Measurements from ENCODE around the gene C7orf25. TPM values are rescaled to one million over a fixed set of nuclear protein-coding genes. Genes with fewer than 3 reads are reported as not detected.
"Not testable (repeated sequence)": the region's sequence is repeated elsewhere in the genome, so short reads cannot be mapped to it uniquely, and the experiment has no call there.

Gene C7orf25
- total RNA-seq, 1 donor from 2014 or later: 5.5 TPM

DNA sequence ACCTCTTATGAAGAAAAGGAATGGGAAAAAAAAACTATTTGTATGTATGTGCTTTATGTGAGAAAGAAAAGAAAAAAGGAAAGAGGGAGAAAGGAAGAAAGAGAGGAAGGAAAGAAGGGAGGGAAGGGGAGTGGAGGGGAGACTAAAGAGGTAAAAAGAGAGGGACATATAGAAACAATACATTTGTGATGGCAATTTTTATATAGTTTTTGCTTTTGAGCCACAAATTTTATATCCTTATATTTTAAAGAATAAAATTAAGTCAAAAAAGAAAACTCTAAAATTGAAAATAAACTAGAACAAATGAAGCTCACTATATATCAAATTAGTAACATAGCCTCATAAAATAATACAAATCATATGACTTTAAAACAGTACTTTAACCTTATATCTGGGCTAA, 11.0 kb downstream of the C7orf25 start:
- intact Hi-C loops (cut with micrococcal nuclease): no loop called here
- Mint-ChIP-seq H3K9me3 (no peaks in the 10 kb centered on the region), H3K4me1 (no peaks in the 10 kb centered on the region), H3K27me3 (peaks cover 3% of the 10 kb centered on the region), H3K36me3 (ENCODE audit: low read depth) (no peaks in the 10 kb centered on the region), H3K4me3 (no peak overlapping the region), H3K27ac (no peak overlapping the region)
- no peak for ATAC-seq (ENCODE audit: low read depth)
- no peak for DNase-seq
- POLR2A ChIA-PET: interaction anchor here (0.7 kb wide), 1 partner anchor 9 kb away, joined by 3 read pairs; no protein-coding TSS in a partner anchor
- CTCF ChIA-PET: no interaction called here
- no peak for TF ChIP-seq CTCF (IDR thresholded peaks at IDR 0.05)

GRCh38 chr7:42893346-42894240, 18.3 kb downstream of the C7orf25 start:
- ATAC-seq (ENCODE audit: low read depth) (no peak), DNase-seq (no peak)
- ChIA-PET POLR2A (no interaction called here), CTCF (no interaction called here)
- TF ChIP-seq CTCF (IDR thresholded peaks at IDR 0.05): no peak
- H3K4me1 Mint-ChIP-seq: peaks cover 8% of the 10 kb centered on the region
- peaks cover 10% of the 10 kb centered on the region for H3K36me3 Mint-ChIP-seq (ENCODE audit: low read depth)
- peaks cover 9% of the 10 kb centered on the region for H3K9me3 Mint-ChIP-seq
- H3K27ac Mint-ChIP-seq: no peak overlapping the region
- no peak overlapping the region for H3K4me3 Mint-ChIP-seq
- peaks cover 3% of the 10 kb centered on the region for H3K27me3 Mint-ChIP-seq
- intact Hi-C loops (cut with micrococcal nuclease): no loop called here

DNA sequence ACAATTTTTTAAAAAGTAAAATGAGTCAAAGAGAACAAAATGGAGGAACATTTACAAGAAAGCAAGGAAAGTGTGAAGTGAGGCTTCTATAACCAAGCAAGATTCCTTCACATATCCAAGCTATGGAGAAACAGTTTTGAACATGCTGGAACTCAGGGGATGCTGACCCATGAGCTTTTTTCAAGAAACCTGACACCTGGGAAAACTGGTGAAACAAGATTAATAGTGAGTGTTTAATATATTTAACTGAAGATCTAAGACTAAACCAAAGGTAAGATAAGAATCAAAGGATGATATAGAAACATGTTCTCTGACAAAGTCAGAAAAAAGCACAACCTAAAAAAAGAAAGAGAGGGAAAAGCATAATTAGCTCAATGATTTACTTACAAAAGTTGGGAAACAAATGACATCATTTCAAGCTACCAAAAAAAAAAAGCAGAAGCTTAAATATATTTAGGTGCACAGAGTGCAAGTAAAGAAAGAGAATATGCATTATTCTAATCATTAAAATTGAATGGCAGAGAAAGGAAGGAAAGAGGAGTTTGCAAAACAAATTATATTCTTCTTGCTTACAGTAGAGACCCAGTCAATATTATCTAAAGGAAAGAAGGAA, 24.9 kb downstream of the C7orf25 start:
- intact Hi-C loops (cut with micrococcal nuclease): no loop called here
- peaks cover 1% of the 10 kb centered on the region for H3K36me3 Mint-ChIP-seq (ENCODE audit: low read depth)
- no peak overlapping the region for H3K27ac Mint-ChIP-seq
- H3K9me3 Mint-ChIP-seq: no peaks in the 10 kb centered on the region
- no peak for TF ChIP-seq CTCF (IDR thresholded peaks at IDR 0.05)
- ChIA-PET CTCF (interaction anchor here (1.0 kb wide), 1 partner anchor 8 kb away, joined by 3 read pairs; no protein-coding TSS in a partner anchor), POLR2A (interaction anchor here (0.6 to 1.6 kb wide), 4 partner anchors 25 to 842 kb away, joined by 4 to 6 read pairs (median 4); partner anchors contain the start of genes C7orf25, COA1, MRPL32 and PSMA2)
- H3K4me1 Mint-ChIP-seq: peaks cover 58% of the 10 kb centered on the region
- H3K27me3 Mint-ChIP-seq: no peaks in the 10 kb centered on the region
- H3K4me3 Mint-ChIP-seq: peak overlapping the region; percentile 24
- DNase-seq: no peak
- ATAC-seq (ENCODE audit: low read depth): no peak

DNA sequence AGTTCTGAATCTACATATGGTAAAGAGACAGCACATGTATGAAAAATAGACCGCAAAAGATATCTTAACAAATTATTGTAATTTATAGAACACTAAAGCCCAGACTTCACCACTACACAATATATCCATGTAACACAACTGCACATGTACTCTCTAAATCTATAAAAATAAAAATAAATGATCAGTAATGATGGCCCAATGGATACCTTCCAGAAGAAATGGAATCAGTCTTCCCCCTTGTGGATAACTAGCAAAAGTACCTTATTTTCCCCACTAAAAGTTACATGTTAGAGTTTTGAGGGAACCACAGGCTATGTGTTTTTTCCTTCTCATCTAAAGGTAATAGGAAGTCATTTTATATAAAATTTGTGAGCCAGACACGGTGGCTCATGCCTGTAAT, 25.7 kb downstream of the C7orf25 start:
- H3K36me3 Mint-ChIP-seq (ENCODE audit: low read depth): peaks cover 1% of the 10 kb centered on the region
- no peak overlapping the region for H3K27ac Mint-ChIP-seq
- no peaks in the 10 kb centered on the region for H3K9me3 Mint-ChIP-seq
- H3K27me3 Mint-ChIP-seq: no peaks in the 10 kb centered on the region
- DNase-seq (no peak), ATAC-seq (ENCODE audit: low read depth) (no peak)
- no peak for TF ChIP-seq CTCF (IDR thresholded peaks at IDR 0.05)
- ChIA-PET CTCF (no interaction called here), POLR2A (interaction anchor here (1.6 kb wide), 1 partner anchor 46 kb away, joined by 5 read pairs; the partner anchor contains the start of genes MRPL32 and PSMA2)
- peaks cover 60% of the 10 kb centered on the region for H3K4me1 Mint-ChIP-seq
- intact Hi-C loops (cut with micrococcal nuclease): no loop called here
- H3K4me3 Mint-ChIP-seq: no peak overlapping the region

DNA sequence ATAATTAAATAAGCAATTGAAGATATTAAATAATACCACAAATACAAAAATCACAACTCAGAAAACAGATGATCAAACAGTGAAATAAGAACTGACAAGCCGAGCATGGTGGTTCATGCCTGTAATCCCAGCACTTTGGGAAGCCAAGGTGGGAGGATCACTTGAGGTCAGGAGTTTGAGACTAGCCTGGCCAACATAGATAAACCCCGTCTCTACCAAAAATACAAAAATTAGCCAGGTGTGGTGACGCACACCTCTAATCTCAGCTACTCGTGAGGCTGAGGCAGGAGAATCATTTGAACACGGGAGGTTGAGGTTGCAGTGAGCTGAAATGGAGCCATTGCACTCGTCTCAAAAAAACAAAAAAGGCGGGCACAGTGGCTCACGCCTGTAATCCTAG, 26.7 kb downstream of the C7orf25 start:
- H3K36me3 Mint-ChIP-seq (ENCODE audit: low read depth); H3K27ac Mint-ChIP-seq; H3K9me3 Mint-ChIP-seq; CTCF ChIA-PET; H3K4me3 Mint-ChIP-seq; DNase-seq; POLR2A ChIA-PET; H3K27me3 Mint-ChIP-seq; ATAC-seq (ENCODE audit: low read depth); intact Hi-C loops (cut with micrococcal nuclease): not testable (repeated sequence)
- peaks cover 60% of the 10 kb centered on the region for H3K4me1 Mint-ChIP-seq

Data from activated B cell treated with CpG ODN at 0.5 μM for 24 hours (primary cell).